HG03521 (cell line): ENCODE data around the gene SPOPL.

Source experiments
- ATAC-seq: cut with Tn5 transposase; IDR thresholded peaks from one replicate; pipeline ENCODE4 v1.9.1; 2021; ENCODE audit warnings: mild to moderate bottlenecking, moderate library complexity; ENCODE audit not compliant: unreplicated experiment

The SPOPL gene

GRCh38 chr2:138596403-138596802 is 94.8 kb downstream of the SPOPL start:
- ATAC-seq: no peak

- ATAC-seq: no peak
Measured at GRCh38 chr2:138600732-138601457, 99.3 kb downstream of the SPOPL start.

GRCh38 chr2:138601458-138602165 is 100.0 kb downstream of the SPOPL start:
- ATAC-seq: no peak

- ATAC-seq: no peak
Measured at GRCh38 chr2:138602166-138602460, 100.5 kb downstream of the SPOPL start.

- ATAC-seq: no peak
Measured at GRCh38 chr2:138607746-138608145, 106.2 kb downstream of the SPOPL start.

- no peak for ATAC-seq
Measured at GRCh38 chr2:138609446-138609845, 107.9 kb downstream of the SPOPL start.

- ATAC-seq: no peak
Measured at GRCh38 chr2:138610201-138610953, 108.8 kb downstream of the SPOPL start.

- no peak for ATAC-seq
Measured at GRCh38 chr2:138615257-138615656, 113.7 kb downstream of the SPOPL start.

- no peak for ATAC-seq
Measured at GRCh38 chr2:138617026-138617425, 115.5 kb downstream of the SPOPL start.

GRCh38 chr2:138618971-138619370 is 117.4 kb downstream of the SPOPL start:
- ATAC-seq: no peak

- no peak for ATAC-seq
Measured at GRCh38 chr2:138620431-138620830, 118.9 kb downstream of the SPOPL start.

GRCh38 chr2:138621139-138621538 is 119.6 kb downstream of the SPOPL start:
- ATAC-seq: no peak

- no peak for ATAC-seq
Measured at GRCh38 chr2:138622613-138623012, 121.0 kb downstream of the SPOPL start.
